Suprapubic skin (tissue), 4 donors: ENCODE measurements around the gene PIK3R2. TPM values are rescaled to one million over a fixed set of nuclear protein-coding genes. Genes with fewer than 3 reads are reported as not detected.

Experiments
- DNase-seq, 2 donors: peaks; one replicate each; pipeline ENCODE4 v3.0.0-alpha.2; 2019; ENCODE audit warnings: low spot score in 2 of 2
- H3K27ac ChIP-seq: fragments of 200-600 bp; sonication (generic); one replicate; pipeline ENCODE4 v1.5.1; 2019
- H3K27me3 ChIP-seq: fragments of 200-600 bp; sonication (generic); one replicate; pipeline ENCODE4 v1.5.1; 2019
- H3K36me3 ChIP-seq: fragments of 200-600 bp; sonication (generic); one replicate; pipeline ENCODE4 v1.5.1; 2019
- H3K4me1 ChIP-seq: fragments of 200-600 bp; sonication (generic); one replicate; pipeline ENCODE4 v1.5.1; 2019
- H3K4me3 ChIP-seq: fragments of 200-600 bp; sonication (generic); one replicate; pipeline ENCODE4 v1.5.1; 2019; ENCODE audit warnings: mild to moderate bottlenecking
- H3K9me3 ChIP-seq: fragments of 200-600 bp; sonication (generic); one replicate; pipeline ENCODE4 v1.5.1; 2019
- CTCF ChIP-seq, 2 donors: fragments of 200-600 bp in 1 of 2; fragments of 450-650 bp in 1 of 2; sonication (generic) in 1 of 2; IDR thresholded peaks; one replicate each; pipeline ENCODE4 v1.5.1; 2016 to 2019; ENCODE audit warnings: antibody characterized with exemption in 2 of 2, mild to moderate bottlenecking in 1 of 2, moderate library complexity in 1 of 2
- EP300 ChIP-seq: sonication (generic); formaldehyde crosslinking; IDR thresholded peaks from one replicate; pipeline ENCODE4 v1.6.1; 2017; ENCODE audit warnings: antibody characterized with exemption
- POLR2A ChIP-seq, 2 donors: fragments of 450-650 bp; IDR thresholded peaks; one replicate each; pipeline ENCODE4 v1.6.1; 2017; ENCODE audit warnings: antibody characterized with exemption in 2 of 2, mild to moderate bottlenecking in 2 of 2, moderate library complexity in 2 of 2
- POLR2AphosphoS5 ChIP-seq, 3 donors: sonication (generic); formaldehyde crosslinking; IDR thresholded peaks; one replicate each; pipeline ENCODE4 v1.6.1; 2017; ENCODE audit warnings: antibody characterized with exemption in 3 of 3
- WGBS: methylation state at CpG from one replicate; pipeline ENCODE4 v1.1.5; 2018; 5-methylcytosine and 5-hydroxymethylcytosine counted together
- total RNA-seq, 4 donors: library from RNA; depleted of rRNA; stranded (reverse); fragments of >200 nt; gene quantifications; one replicate each; pipeline ENCODE4 v1.1.0, GENCODE V29; 2016

Gene PIK3R2
- total RNA-seq, 4 donors from 2014 or later = 14.1 to 25.9 (median 19.5) TPM

- Histone ChIP-seq H3K4me1 (no peaks in the 10 kb centered on the region), H3K27me3 (no peaks in the 10 kb centered on the region), H3K36me3 (peaks cover 60% of the 10 kb centered on the region), H3K27ac (no peak overlapping the region), H3K4me3 (no peak overlapping the region), H3K9me3 (no peaks in the 10 kb centered on the region)
- DNase-seq = no peak
- TF ChIP-seq POLR2A (IDR thresholded peaks at IDR 0.05) = no peak
- no peak for TF ChIP-seq CTCF (IDR thresholded peaks at IDR 0.05)
- no peak for TF ChIP-seq POLR2AphosphoS5 (IDR thresholded peaks at IDR 0.05)
- no peak for TF ChIP-seq EP300
- WGBS = over 99% methylated on average over 16 of the region's 21 CpGs
Observed at GRCh38 chr19:18130523-18131242, 22.3 kb upstream of the PIK3R2 start.

GRCh38 chr19:18131841-18132596, 20.9 kb upstream of the PIK3R2 start:
- H3K4me1 ChIP-seq = no peaks in the 10 kb centered on the region
- H3K4me3 ChIP-seq = no peak overlapping the region
- TF ChIP-seq POLR2A (IDR thresholded peaks at IDR 0.05) (no peak), CTCF (IDR thresholded peaks at IDR 0.05) (no peak), EP300 (no peak), POLR2AphosphoS5 (IDR thresholded peaks at IDR 0.05) (no peak)
- no peak overlapping the region for H3K27ac ChIP-seq
- WGBS = 73% methylated on average over 31 of the region's 31 CpGs
- H3K36me3 ChIP-seq = peaks cover 67% of the 10 kb centered on the region
- no peak for DNase-seq
- H3K9me3 ChIP-seq = no peaks in the 10 kb centered on the region
- H3K27me3 ChIP-seq = no peaks in the 10 kb centered on the region

- H3K36me3 ChIP-seq = peaks cover 63% of the 10 kb centered on the region
- WGBS = 89% methylated on average over 18 of the region's 18 CpGs
- DNase-seq = no peak
- no peaks in the 10 kb centered on the region for H3K27me3 ChIP-seq
- no peak for TF ChIP-seq CTCF (IDR thresholded peaks at IDR 0.05)
- no peak for TF ChIP-seq POLR2A (IDR thresholded peaks at IDR 0.05)
- TF ChIP-seq POLR2AphosphoS5 (IDR thresholded peaks at IDR 0.05) = no peak
- no peak for TF ChIP-seq EP300
- no peak overlapping the region for H3K27ac ChIP-seq
- H3K9me3 ChIP-seq = no peaks in the 10 kb centered on the region
- H3K4me3 ChIP-seq = no peak overlapping the region
- H3K4me1 ChIP-seq = no peaks in the 10 kb centered on the region
Observed at GRCh38 chr19:18135712-18136584, 17.0 kb upstream of the PIK3R2 start.

GRCh38 chr19:18137242-18137641, 15.7 kb upstream of the PIK3R2 start:
- Histone ChIP-seq H3K9me3 (no peaks in the 10 kb centered on the region), H3K36me3 (peaks cover 62% of the 10 kb centered on the region), H3K27ac (no peak overlapping the region), H3K27me3 (no peaks in the 10 kb centered on the region), H3K4me3 (no peak overlapping the region), H3K4me1 (no peaks in the 10 kb centered on the region)
- WGBS = 40% methylated on average over 8 of the region's 11 CpGs
- DNase-seq = no peak
- TF ChIP-seq EP300 (no peak), POLR2AphosphoS5 (IDR thresholded peaks at IDR 0.05) (no peak), POLR2A (IDR thresholded peaks at IDR 0.05) (no peak)

GRCh38 chr19:18137657-18138339, 15.2 kb upstream of the PIK3R2 start:
- peaks cover 62% of the 10 kb centered on the region for H3K36me3 ChIP-seq
- no peak for DNase-seq
- H3K9me3 ChIP-seq = no peaks in the 10 kb centered on the region
- TF ChIP-seq EP300 (no peak), CTCF (IDR thresholded peaks at IDR 0.05) (no peak), POLR2AphosphoS5 (IDR thresholded peaks at IDR 0.05) (no peak), POLR2A (IDR thresholded peaks at IDR 0.05) (no peak)
- no peaks in the 10 kb centered on the region for H3K4me1 ChIP-seq
- H3K27ac ChIP-seq = no peak overlapping the region
- WGBS = 86% methylated on average over 7 of the region's 9 CpGs
- no peaks in the 10 kb centered on the region for H3K27me3 ChIP-seq
- H3K4me3 ChIP-seq = no peak overlapping the region
